ENCODE data around the gene SLC6A12. TPM values are rescaled to one million over a fixed set of nuclear protein-coding genes. Genes with fewer than 3 reads are reported as not detected.

SLC6A12 gene
- total and polyA plus RNA-seq, 9 of the 15 experiments (the other 6 are each of a cell fraction or from before 2014, with no cell fraction given) = not detected

DNA sequence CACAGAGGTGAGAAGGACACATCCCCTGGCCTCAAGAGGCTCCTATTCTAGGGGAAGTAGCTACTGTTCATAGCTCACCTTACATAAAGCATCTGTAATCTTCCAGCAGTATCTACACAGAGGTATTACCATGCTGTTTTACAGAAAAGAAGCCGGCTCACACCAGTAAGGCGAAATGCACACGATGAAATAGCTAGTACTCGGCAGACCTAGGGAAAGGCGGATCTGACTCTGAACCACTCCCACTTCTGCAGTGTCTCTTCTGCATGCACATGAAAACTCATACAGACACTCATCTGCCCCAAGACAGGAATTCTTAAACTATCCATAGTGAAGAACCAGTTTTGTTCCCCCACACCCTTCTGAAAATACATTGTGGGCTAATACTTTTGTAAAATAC lies 73.8 kb downstream of the SLC6A12 start:
- WGBS (ENCODE audit: insufficient coverage, low coverage, missing lambda C conversion rate) = 4% methylated on average over 5 of the region's 5 CpGs
- DNase-seq (ENCODE audit: extremely low read depth in 1 of 4, low spot score in 3 of 4) = no peak
- POLR2A ChIA-PET = interaction anchor here (0.6 to 1.2 kb wide), 2 partner anchors 10 to 22 kb away, joined by 4 to 5 read pairs; no protein-coding TSS in a partner anchor
- no peak overlapping the region for H2AFZ ChIP-seq (ENCODE audit: low read depth, low read length)
- H3K27ac ChIP-seq (ENCODE audit: extremely low read depth, low read depth, low read length) = no peak overlapping the region
- peaks cover 13 to 62% of the 10 kb centered on the region in 2 experiments; a peak in 4 of 5 replicates for H3K27me3 ChIP-seq (ENCODE audit: control insufficient read depth in 2 of 2, insufficient read depth in 2 of 2, low read length in 2 of 2)
- FAIRE-seq = no peak
- in situ Hi-C loops (cut with MboI) (no loop called here), intact Hi-C loops (cut with micrococcal nuclease) (no loop called here)
- H3K36me3 ChIP-seq (ENCODE audit: control insufficient read depth, insufficient read depth, low read length) = no peaks in the 10 kb centered on the region
- no peaks in the 10 kb centered on the region for H3K9me1 ChIP-seq (ENCODE audit: control insufficient read depth, insufficient read depth, low read length)
- no TSS peak for BruUV-seq (replicated peaks)
- TF ChIP-seq MCM5 (IDR thresholded peaks at IDR 0.05; ENCODE audit: low read depth) (no peak), RUNX1 (IDR thresholded peaks at IDR 0.05; ENCODE audit: low read depth) (no peak), ADNP (tag; IDR thresholded peaks at IDR 0.05) (no peak), RFX7 (CRISPR knock-in tag; IDR thresholded peaks at IDR 0.05) (no peak), MAFG (tag; conservative IDR thresholded peaks at IDR 0.05) (no peak), CBFA2T2 (conservative IDR thresholded peaks at IDR 0.05) (no peak), ZNF41 (CRISPR knock-in tag; conservative IDR thresholded peaks at IDR 0.05) (no peak)
- TF ChIP-seq, protein P1, sequence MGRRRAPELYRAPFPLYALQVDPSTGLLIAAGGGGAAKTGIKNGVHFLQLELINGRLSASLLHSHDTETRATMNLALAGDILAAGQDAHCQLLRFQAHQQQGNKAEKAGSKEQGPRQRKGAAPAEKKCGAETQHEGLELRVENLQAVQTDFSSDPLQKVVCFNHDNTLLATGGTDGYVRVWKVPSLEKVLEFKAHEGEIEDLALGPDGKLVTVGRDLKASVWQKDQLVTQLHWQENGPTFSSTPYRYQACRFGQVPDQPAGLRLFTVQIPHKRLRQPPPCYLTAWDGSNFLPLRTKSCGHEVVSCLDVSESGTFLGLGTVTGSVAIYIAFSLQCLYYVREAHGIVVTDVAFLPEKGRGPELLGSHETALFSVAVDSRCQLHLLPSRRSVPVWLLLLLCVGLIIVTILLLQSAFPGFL (CRISPR knock-in tag; IDR thresholded peaks at IDR 0.05) = no peak
- TF ChIP-seq, protein P2, sequence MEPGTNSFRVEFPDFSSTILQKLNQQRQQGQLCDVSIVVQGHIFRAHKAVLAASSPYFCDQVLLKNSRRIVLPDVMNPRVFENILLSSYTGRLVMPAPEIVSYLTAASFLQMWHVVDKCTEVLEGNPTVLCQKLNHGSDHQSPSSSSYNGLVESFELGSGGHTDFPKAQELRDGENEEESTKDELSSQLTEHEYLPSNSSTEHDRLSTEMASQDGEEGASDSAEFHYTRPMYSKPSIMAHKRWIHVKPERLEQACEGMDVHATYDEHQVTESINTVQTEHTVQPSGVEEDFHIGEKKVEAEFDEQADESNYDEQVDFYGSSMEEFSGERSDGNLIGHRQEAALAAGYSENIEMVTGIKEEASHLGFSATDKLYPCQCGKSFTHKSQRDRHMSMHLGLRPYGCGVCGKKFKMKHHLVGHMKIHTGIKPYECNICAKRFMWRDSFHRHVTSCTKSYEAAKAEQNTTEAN (CRISPR knock-in tag; IDR thresholded peaks at IDR 0.05) = no peak
- no peak overlapping the region for H3K9ac ChIP-seq (ENCODE audit: insufficient read depth in 1 of 2, low read depth in 2 of 2, low read length in 2 of 2)
- no peak for ATAC-seq
- H3K79me2 ChIP-seq (ENCODE audit: control insufficient read depth, insufficient read depth, low read length) = no peaks in the 10 kb centered on the region
- no peaks in the 10 kb centered on the region for H3K9me3 ChIP-seq (replicated peaks; ENCODE audit: control insufficient read depth, insufficient read depth, low read depth, low read length)
- H4K20me1 ChIP-seq (replicated peaks; ENCODE audit: control insufficient read depth, insufficient read depth, low read length) = no peaks in the 10 kb centered on the region
- CTCF ChIA-PET (ENCODE audit: low intra/inter-chr PET ratio) = no interaction called here
- no peak overlapping the region for H3K4me2 ChIP-seq (ENCODE audit: insufficient read depth, low read length)
- peaks cover 0 to 12% of the 10 kb centered on the region in 2 experiments; a peak in 2 of 5 replicates for H3K4me1 ChIP-seq (replicated peaks in 1 of 2; ENCODE audit: control insufficient read depth in 2 of 2, insufficient read depth in 2 of 2, low read length in 2 of 2)
- no peak overlapping the region for H3K4me3 ChIP-seq

Other genes starting within 250 kb of the SLC6A12 start
- 0.04 and 0.14 TPM in 2 replicates for gene IQSEC3, start 147.4 kb downstream of the SLC6A12 start, total RNA-seq (2014; rRNA removed)
- gene IQSEC3, start 147.4 kb downstream of the SLC6A12 start, total RNA-seq (2014; rRNA removed; fragmentation: Illumina TruSeq; extraction: Trizol) = not detected in 2 replicates
- under 0.01 and 0.04 TPM in 2 replicates for gene IQSEC3, start 147.4 kb downstream of the SLC6A12 start, total RNA-seq (2015; rRNA removed; fragmentation: Illumina TruSeq; extraction: Trizol)
- gene IQSEC3, start 147.4 kb downstream of the SLC6A12 start, total RNA-seq (2021) = 0.07 and 0.11 TPM in 2 replicates
- gene IQSEC3, start 147.4 kb downstream of the SLC6A12 start, polyA plus RNA-seq (2011; rRNA removed) = 0.11 and 0.25 TPM in 2 replicates
- 0.04 TPM in 1 of 2 replicates, not detected in the other for gene IQSEC3, start 147.4 kb downstream of the SLC6A12 start, polyA plus RNA-seq (2014; fragmentation: Illumina TruSeq; extraction: Trizol)
- gene IQSEC3, start 147.4 kb downstream of the SLC6A12 start, polyA plus RNA-seq (2014; fragmentation: Nextera tagmentation; extraction: Ambion mirVana) = not detected
- gene IQSEC3, start 147.4 kb downstream of the SLC6A12 start, polyA plus RNA-seq (2014; rRNA removed) = 0.04 and 0.15 TPM in 2 replicates
- gene SLC6A13, start 48.7 kb upstream of the SLC6A12 start, total RNA-seq (2014; rRNA removed) = not detected in 2 replicates
- 0.22 TPM in 1 of 2 replicates, not detected in the other for gene SLC6A13, start 48.7 kb upstream of the SLC6A12 start, total RNA-seq (2014; rRNA removed; fragmentation: Illumina TruSeq; extraction: Trizol)
- gene SLC6A13, start 48.7 kb upstream of the SLC6A12 start, total RNA-seq (2015; rRNA removed; fragmentation: Illumina TruSeq; extraction: Trizol) = not detected in 2 replicates
- 0.33 and 0.38 TPM in 2 replicates for gene SLC6A13, start 48.7 kb upstream of the SLC6A12 start, total RNA-seq (2021)
- 0.09 TPM in 1 of 2 replicates, not detected in the other for gene SLC6A13, start 48.7 kb upstream of the SLC6A12 start, polyA plus RNA-seq (2011; rRNA removed)
- 0.09 TPM in 1 of 2 replicates, not detected in the other for gene SLC6A13, start 48.7 kb upstream of the SLC6A12 start, polyA plus RNA-seq (2014; fragmentation: Illumina TruSeq; extraction: Trizol)
- under 1 TPM in 1 of 2 experiments, not detected in 1; 0.06 TPM for gene SLC6A13, start 48.7 kb upstream of the SLC6A12 start, polyA plus RNA-seq (2014; fragmentation: Nextera tagmentation; extraction: Ambion mirVana)
- gene SLC6A13, start 48.7 kb upstream of the SLC6A12 start, polyA plus RNA-seq (2014; rRNA removed) = 0.30 TPM in 1 of 2 replicates, not detected in the other
- gene KDM5A, start 175.2 kb upstream of the SLC6A12 start, total RNA-seq (2014; rRNA removed) = 12.5 and 18.2 TPM in 2 replicates
- gene KDM5A, start 175.2 kb upstream of the SLC6A12 start, total RNA-seq (2014; rRNA removed; fragmentation: Illumina TruSeq; extraction: Trizol) = 21.3 and 24.5 TPM in 2 replicates
- gene KDM5A, start 175.2 kb upstream of the SLC6A12 start, total RNA-seq (2015; rRNA removed; fragmentation: Illumina TruSeq; extraction: Trizol) = 19.6 and 22.7 TPM in 2 replicates
- 30.5 and 35.1 TPM in 2 replicates for gene KDM5A, start 175.2 kb upstream of the SLC6A12 start, total RNA-seq (2021)
- gene KDM5A, start 175.2 kb upstream of the SLC6A12 start, polyA plus RNA-seq (2011; rRNA removed) = 12.1 and 13.1 TPM in 2 replicates
- 10.8 and 11.2 TPM in 2 replicates for gene KDM5A, start 175.2 kb upstream of the SLC6A12 start, polyA plus RNA-seq (2014; fragmentation: Illumina TruSeq; extraction: Trizol)
- 1 to 10 TPM; 5.5 to 6.0 TPM for gene KDM5A, start 175.2 kb upstream of the SLC6A12 start, polyA plus RNA-seq (2014; fragmentation: Nextera tagmentation; extraction: Ambion mirVana)
- 4.7 and 7.2 TPM in 2 replicates for gene KDM5A, start 175.2 kb upstream of the SLC6A12 start, polyA plus RNA-seq (2014; rRNA removed)
- gene CCDC77, start 187.5 kb upstream of the SLC6A12 start, total RNA-seq (2014; rRNA removed) = 15.8 and 21.6 TPM in 2 replicates
- 26.5 and 27.8 TPM in 2 replicates for gene CCDC77, start 187.5 kb upstream of the SLC6A12 start, total RNA-seq (2014; rRNA removed; fragmentation: Illumina TruSeq; extraction: Trizol)
- gene CCDC77, start 187.5 kb upstream of the SLC6A12 start, total RNA-seq (2015; rRNA removed; fragmentation: Illumina TruSeq; extraction: Trizol) = 21.0 and 22.2 TPM in 2 replicates
- 10.5 and 11.9 TPM in 2 replicates for gene CCDC77, start 187.5 kb upstream of the SLC6A12 start, total RNA-seq (2021)
- 16.1 and 16.3 TPM in 2 replicates for gene CCDC77, start 187.5 kb upstream of the SLC6A12 start, polyA plus RNA-seq (2011; rRNA removed)
- 21.2 and 21.8 TPM in 2 replicates for gene CCDC77, start 187.5 kb upstream of the SLC6A12 start, polyA plus RNA-seq (2014; fragmentation: Illumina TruSeq; extraction: Trizol)
- 10 to 100 TPM; 11.8 to 17.8 TPM for gene CCDC77, start 187.5 kb upstream of the SLC6A12 start, polyA plus RNA-seq (2014; fragmentation: Nextera tagmentation; extraction: Ambion mirVana)
- gene CCDC77, start 187.5 kb upstream of the SLC6A12 start, polyA plus RNA-seq (2014; rRNA removed) = 14.8 and 26.4 TPM in 2 replicates
- not detected in 2 replicates for gene B4GALNT3, start 245.8 kb upstream of the SLC6A12 start, total RNA-seq (2014; rRNA removed)
- not detected in 2 replicates for gene B4GALNT3, start 245.8 kb upstream of the SLC6A12 start, total RNA-seq (2014; rRNA removed; fragmentation: Illumina TruSeq; extraction: Trizol)
- not detected in 2 replicates for gene B4GALNT3, start 245.8 kb upstream of the SLC6A12 start, total RNA-seq (2015; rRNA removed; fragmentation: Illumina TruSeq; extraction: Trizol)
- gene B4GALNT3, start 245.8 kb upstream of the SLC6A12 start, total RNA-seq (2021) = 0.04 and 0.07 TPM in 2 replicates
- 0.18 and 0.36 TPM in 2 replicates for gene B4GALNT3, start 245.8 kb upstream of the SLC6A12 start, polyA plus RNA-seq (2011; rRNA removed)
- 0.10 TPM in 1 of 2 replicates, not detected in the other for gene B4GALNT3, start 245.8 kb upstream of the SLC6A12 start, polyA plus RNA-seq (2014; fragmentation: Illumina TruSeq; extraction: Trizol)
- gene B4GALNT3, start 245.8 kb upstream of the SLC6A12 start, polyA plus RNA-seq (2014; fragmentation: Nextera tagmentation; extraction: Ambion mirVana) = not detected
- gene B4GALNT3, start 245.8 kb upstream of the SLC6A12 start, polyA plus RNA-seq (2014; rRNA removed) = not detected in 2 replicates